ENCODE measurements around the gene RFNG.
"Not testable (repeated sequence)": the region's sequence is repeated elsewhere in the genome, so short reads cannot be mapped to it uniquely, and the experiment has no call there.

The RFNG gene

GRCh38 chr17:82039695-82040299, 11.8 kb downstream of the RFNG start:
- DNase-seq: no peak

- DNase-seq: not testable (repeated sequence)
Measured at GRCh38 chr17:82038796-82039409, 12.7 kb downstream of the RFNG start.

GRCh38 chr17:82037889-82038195, 13.8 kb downstream of the RFNG start:
- DNase-seq: no peak

- DNase-seq: peak; percentile 97
Measured at GRCh38 chr17:82037092-82037888, 14.3 kb downstream of the RFNG start, which contains the start of gene DCXR. DCXR (minus strand) TSS chr17:82037697; CDS start chr17:82037682, 15 bp downstream.

- DNase-seq: no peak
Measured at GRCh38 chr17:82036634-82037091, 14.9 kb downstream of the RFNG start.

- no peak for DNase-seq
Measured at GRCh38 chr17:82035956-82036633, 15.5 kb downstream of the RFNG start.

GRCh38 chr17:82035488-82035887, 16.1 kb downstream of the RFNG start:
- DNase-seq: no peak

GRCh38 chr17:82034371-82035011, 17.1 kb downstream of the RFNG start:
- DNase-seq: no peak

- DNase-seq: no peak
Measured at GRCh38 chr17:82033359-82034085, 18.1 kb downstream of the RFNG start.

- no peak for DNase-seq
Measured at GRCh38 chr17:82031885-82032627, 19.6 kb downstream of the RFNG start.

- DNase-seq: no peak
Measured at GRCh38 chr17:82031303-82031884, 20.2 kb downstream of the RFNG start, which contains the start of gene RAC3. RAC3 (plus strand) TSS chr17:82031678; CDS start chr17:82031762, 84 bp downstream.

GRCh38 chr17:82030470-82031302, 20.9 kb downstream of the RFNG start:
- DNase-seq: peak; percentile 80

- DNase-seq: no peak
Measured at GRCh38 chr17:82029990-82030469, 21.6 kb downstream of the RFNG start.

GRCh38 chr17:82029391-82029790, 22.2 kb downstream of the RFNG start:
- DNase-seq: no peak

GRCh38 chr17:82028966-82029365, 22.6 kb downstream of the RFNG start:
- no peak for DNase-seq

- DNase-seq: no peak
Measured at GRCh38 chr17:82028246-82028645, 23.4 kb downstream of the RFNG start.

- DNase-seq: no peak
Measured at GRCh38 chr17:82025401-82026107, 26.1 kb downstream of the RFNG start.

- no peak for DNase-seq
Measured at GRCh38 chr17:82024859-82025258, 26.8 kb downstream of the RFNG start.

Data from CD4-positive, alpha-beta T cell treated with Interleukin-15 for 1 hour (primary cell).